ENCODE measurements around the gene C18orf63.
A peak's percentile ranks its signal among the peaks of the same experiment; 100 is the strongest.

Gene C18orf63

DNA sequence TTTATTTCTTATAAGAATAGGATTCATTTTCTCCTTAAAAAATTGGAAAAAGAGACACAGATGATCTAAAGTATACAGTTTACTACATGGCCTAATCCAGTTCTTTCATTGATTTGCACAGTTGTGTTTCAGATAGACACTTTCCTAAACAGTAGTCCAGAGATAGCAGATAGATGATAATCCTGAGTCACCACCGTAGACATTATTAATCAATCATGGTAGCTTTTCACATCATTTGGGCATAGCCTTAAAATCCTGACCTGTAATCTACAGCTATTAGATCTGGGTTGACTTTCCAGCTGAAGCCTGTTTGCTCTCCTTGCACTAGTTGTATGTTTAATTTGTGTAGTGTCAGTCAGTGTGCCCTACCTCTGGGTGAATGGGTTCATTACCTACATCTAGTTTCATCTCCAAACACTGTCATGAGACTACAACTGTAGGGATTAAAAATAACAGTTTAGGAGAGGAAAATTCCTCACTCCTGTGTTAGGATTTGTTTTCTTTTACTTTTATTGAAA, 14.1 kb downstream of the C18orf63 start:
- H3K27ac ChIP-seq (replicated peaks): no peak overlapping the region
- H3K27me3 ChIP-seq (ENCODE audit: insufficient read depth, poor library complexity, severe bottlenecking): peaks cover 3% of the 10 kb centered on the region
- TF ChIP-seq, protein P1, sequence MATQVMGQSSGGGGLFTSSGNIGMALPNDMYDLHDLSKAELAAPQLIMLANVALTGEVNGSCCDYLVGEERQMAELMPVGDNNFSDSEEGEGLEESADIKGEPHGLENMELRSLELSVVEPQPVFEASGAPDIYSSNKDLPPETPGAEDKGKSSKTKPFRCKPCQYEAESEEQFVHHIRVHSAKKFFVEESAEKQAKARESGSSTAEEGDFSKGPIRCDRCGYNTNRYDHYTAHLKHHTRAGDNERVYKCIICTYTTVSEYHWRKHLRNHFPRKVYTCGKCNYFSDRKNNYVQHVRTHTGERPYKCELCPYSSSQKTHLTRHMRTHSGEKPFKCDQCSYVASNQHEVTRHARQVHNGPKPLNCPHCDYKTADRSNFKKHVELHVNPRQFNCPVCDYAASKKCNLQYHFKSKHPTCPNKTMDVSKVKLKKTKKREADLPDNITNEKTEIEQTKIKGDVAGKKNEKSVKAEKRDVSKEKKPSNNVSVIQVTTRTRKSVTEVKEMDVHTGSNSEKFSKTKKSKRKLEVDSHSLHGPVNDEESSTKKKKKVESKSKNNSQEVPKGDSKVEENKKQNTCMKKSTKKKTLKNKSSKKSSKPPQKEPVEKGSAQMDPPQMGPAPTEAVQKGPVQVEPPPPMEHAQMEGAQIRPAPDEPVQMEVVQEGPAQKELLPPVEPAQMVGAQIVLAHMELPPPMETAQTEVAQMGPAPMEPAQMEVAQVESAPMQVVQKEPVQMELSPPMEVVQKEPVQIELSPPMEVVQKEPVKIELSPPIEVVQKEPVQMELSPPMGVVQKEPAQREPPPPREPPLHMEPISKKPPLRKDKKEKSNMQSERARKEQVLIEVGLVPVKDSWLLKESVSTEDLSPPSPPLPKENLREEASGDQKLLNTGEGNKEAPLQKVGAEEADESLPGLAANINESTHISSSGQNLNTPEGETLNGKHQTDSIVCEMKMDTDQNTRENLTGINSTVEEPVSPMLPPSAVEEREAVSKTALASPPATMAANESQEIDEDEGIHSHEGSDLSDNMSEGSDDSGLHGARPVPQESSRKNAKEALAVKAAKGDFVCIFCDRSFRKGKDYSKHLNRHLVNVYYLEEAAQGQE (IDR thresholded peaks at IDR 0.05; ENCODE audit: insufficient replicate concordance, low read depth): no peak
- TF ChIP-seq GABPA (IDR thresholded peaks at IDR 0.05; ENCODE audit: low read depth) (no peak), SPI1 (IDR thresholded peaks at IDR 0.05; ENCODE audit: borderline replicate concordance, low read depth) (no peak), POLR2AphosphoS5 (IDR thresholded peaks at IDR 0.05; ENCODE audit: low read depth) (no peak)
- TF ChIP-seq, protein P2, sequence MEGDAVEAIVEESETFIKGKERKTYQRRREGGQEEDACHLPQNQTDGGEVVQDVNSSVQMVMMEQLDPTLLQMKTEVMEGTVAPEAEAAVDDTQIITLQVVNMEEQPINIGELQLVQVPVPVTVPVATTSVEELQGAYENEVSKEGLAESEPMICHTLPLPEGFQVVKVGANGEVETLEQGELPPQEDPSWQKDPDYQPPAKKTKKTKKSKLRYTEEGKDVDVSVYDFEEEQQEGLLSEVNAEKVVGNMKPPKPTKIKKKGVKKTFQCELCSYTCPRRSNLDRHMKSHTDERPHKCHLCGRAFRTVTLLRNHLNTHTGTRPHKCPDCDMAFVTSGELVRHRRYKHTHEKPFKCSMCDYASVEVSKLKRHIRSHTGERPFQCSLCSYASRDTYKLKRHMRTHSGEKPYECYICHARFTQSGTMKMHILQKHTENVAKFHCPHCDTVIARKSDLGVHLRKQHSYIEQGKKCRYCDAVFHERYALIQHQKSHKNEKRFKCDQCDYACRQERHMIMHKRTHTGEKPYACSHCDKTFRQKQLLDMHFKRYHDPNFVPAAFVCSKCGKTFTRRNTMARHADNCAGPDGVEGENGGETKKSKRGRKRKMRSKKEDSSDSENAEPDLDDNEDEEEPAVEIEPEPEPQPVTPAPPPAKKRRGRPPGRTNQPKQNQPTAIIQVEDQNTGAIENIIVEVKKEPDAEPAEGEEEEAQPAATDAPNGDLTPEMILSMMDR (IDR thresholded peaks at IDR 0.05; ENCODE audit: insufficient read depth, low read length): no peak
- H3K4me3 ChIP-seq (replicated peaks; ENCODE audit: insufficient read depth, low read length): no peak overlapping the region
- no peak for DNase-seq (ENCODE audit: low read depth in 1 of 2, low spot score in 1 of 2)

DNA sequence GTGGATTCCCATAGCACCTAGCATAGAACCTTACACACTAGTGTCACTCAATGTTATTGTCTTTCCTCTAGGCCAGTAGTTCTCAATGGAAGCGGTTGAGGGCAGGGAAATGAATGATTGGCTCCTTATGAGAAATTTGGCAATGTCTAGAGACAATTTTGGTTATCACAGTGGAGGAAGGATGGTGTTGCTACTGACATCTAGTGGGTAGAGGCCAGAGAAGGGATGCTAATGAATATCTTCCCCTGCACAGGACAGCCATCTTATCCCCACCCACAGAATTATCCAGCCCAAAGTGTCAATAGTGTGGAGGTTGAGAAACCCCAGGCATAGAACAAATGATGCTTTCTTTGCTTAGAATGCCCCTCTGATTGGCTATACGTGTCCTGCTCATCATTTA, 15.8 kb downstream of the C18orf63 start:
- peak in 1 of 2 experiments; percentile 21 for DNase-seq (ENCODE audit: low read depth in 1 of 2, low spot score in 1 of 2)
- no peak overlapping the region for H3K4me3 ChIP-seq (replicated peaks; ENCODE audit: insufficient read depth, low read length)
- peaks cover 3% of the 10 kb centered on the region for H3K27me3 ChIP-seq (ENCODE audit: insufficient read depth, poor library complexity, severe bottlenecking)
- no peak for TF ChIP-seq SPI1 (IDR thresholded peaks at IDR 0.05; ENCODE audit: borderline replicate concordance, low read depth)
- TF ChIP-seq, protein P2 (IDR thresholded peaks at IDR 0.05; ENCODE audit: insufficient read depth, low read length): peak; percentile 49
- H3K27ac ChIP-seq (replicated peaks): no peak overlapping the region

DNA sequence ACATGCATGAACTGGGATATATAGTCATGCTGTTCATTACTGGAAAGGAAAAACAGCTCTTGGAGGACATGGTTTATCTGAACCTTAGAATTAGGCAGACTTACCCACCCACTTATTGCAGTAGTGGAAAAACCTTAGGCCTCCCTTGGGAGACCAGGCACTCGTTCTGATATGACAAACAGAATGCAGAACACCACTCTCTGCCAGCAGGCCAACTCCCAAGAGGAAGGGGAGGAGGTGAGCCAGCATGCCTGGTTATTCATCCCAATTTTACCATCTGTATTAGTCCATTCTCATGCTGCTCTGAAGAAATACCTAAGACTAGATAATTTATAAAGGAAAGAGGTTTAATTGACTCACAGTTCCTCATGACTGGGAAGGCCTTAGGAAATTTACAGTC, 17.5 kb downstream of the C18orf63 start:
- no peak for DNase-seq (ENCODE audit: low read depth in 1 of 2, low spot score in 1 of 2)
- Histone ChIP-seq H3K27ac (replicated peaks) (no peak overlapping the region), H3K4me3 (replicated peaks; ENCODE audit: insufficient read depth, low read length) (no peak overlapping the region), H3K27me3 (ENCODE audit: insufficient read depth, poor library complexity, severe bottlenecking) (peaks cover 3% of the 10 kb centered on the region)
- TF ChIP-seq, protein P1 (IDR thresholded peaks at IDR 0.05; ENCODE audit: insufficient replicate concordance, low read depth): no peak
- TF ChIP-seq SPI1 (IDR thresholded peaks at IDR 0.05; ENCODE audit: borderline replicate concordance, low read depth) (no peak), POLR2AphosphoS5 (IDR thresholded peaks at IDR 0.05; ENCODE audit: low read depth) (no peak), GABPA (IDR thresholded peaks at IDR 0.05; ENCODE audit: low read depth) (no peak)
- TF ChIP-seq, protein P2 (IDR thresholded peaks at IDR 0.05; ENCODE audit: insufficient read depth, low read length): no peak

Data from HL-60 (cell line).